Type B pancreatic cell (in vitro differentiated cells): Measurements from ENCODE around the gene ZCCHC14. TPM values are rescaled to one million over a fixed set of nuclear protein-coding genes. Genes with fewer than 3 reads are reported as not detected.

Experiments
- DNase-seq: peaks from one replicate; pipeline ENCODE4 v3.0.0; 2021; ENCODE audit warnings: mixed read lengths; ENCODE audit not compliant: unreplicated experiment; ENCODE audit errors: extremely low spot score
- H3K27ac Mint-ChIP-seq: 2 replicates; pipeline ENCODE4 v1.8.0; 2021; ENCODE audit warnings: mild to moderate bottlenecking, mixed read lengths
- H3K27me3 Mint-ChIP-seq: 2 replicates; pipeline ENCODE4 v1.8.0; 2021; ENCODE audit warnings: mixed read lengths
- H3K36me3 Mint-ChIP-seq: 2 replicates; pipeline ENCODE4 v1.8.0; 2021; ENCODE audit warnings: mixed read lengths
- H3K4me1 Mint-ChIP-seq: one replicate; pipeline ENCODE4 v1.8.0; 2021; ENCODE audit warnings: mixed read lengths; ENCODE audit not compliant: unreplicated experiment
- H3K4me3 Mint-ChIP-seq: 2 replicates; pipeline ENCODE4 v1.8.0; 2021; ENCODE audit warnings: mild to moderate bottlenecking, mixed read lengths
- H3K9me3 Mint-ChIP-seq: 2 replicates; pipeline ENCODE4 v1.8.0; 2021; ENCODE audit warnings: mixed read lengths
- CTCF ChIP-seq: fragments of 200-600 bp; sonication (generic); conservative IDR thresholded peaks from 2 replicates; pipeline ENCODE4 v1.5.0; 2021; ENCODE audit warnings: antibody characterized with exemption, mild to moderate bottlenecking
- total RNA-seq: library from RNA; stranded (reverse); gene quantifications from 2 replicates; pipeline ENCODE4 v1.2.1, GENCODE V29; 2021; ENCODE audit warnings: low replicate concordance

ZCCHC14 gene
- total RNA-seq, 1 donor from 2014 or later = 32.3 TPM

GRCh38 chr16:87461466-87461991 is 31.3 kb downstream of the ZCCHC14 start:
- Mint-ChIP-seq H3K9me3 (no peaks in the 10 kb centered on the region), H3K27me3 (no peaks in the 10 kb centered on the region), H3K27ac (peak overlapping the region; percentile 83), H3K4me1 (peaks cover 43% of the 10 kb centered on the region), H3K36me3 (peaks cover 6% of the 10 kb centered on the region), H3K4me3 (peak overlapping the region; percentile 69)
- TF ChIP-seq CTCF = peak; percentile 66
- no peak for DNase-seq

GRCh38 chr16:87460936-87461335 is 31.9 kb downstream of the ZCCHC14 start:
- Mint-ChIP-seq H3K27ac (no peak overlapping the region), H3K4me1 (peaks cover 37% of the 10 kb centered on the region), H3K4me3 (no peak overlapping the region), H3K36me3 (peaks cover 6% of the 10 kb centered on the region), H3K27me3 (no peaks in the 10 kb centered on the region), H3K9me3 (no peaks in the 10 kb centered on the region)
- no peak for DNase-seq
- no peak for TF ChIP-seq CTCF

GRCh38 chr16:87459833-87460232 is 33.0 kb downstream of the ZCCHC14 start:
- Mint-ChIP-seq H3K36me3 (peaks cover 1% of the 10 kb centered on the region), H3K27me3 (no peaks in the 10 kb centered on the region), H3K4me3 (no peak overlapping the region), H3K4me1 (peaks cover 27% of the 10 kb centered on the region), H3K27ac (peak overlapping the region; percentile 48), H3K9me3 (no peaks in the 10 kb centered on the region)
- no peak for TF ChIP-seq CTCF
- no peak for DNase-seq

GRCh38 chr16:87459027-87459426 is 33.8 kb downstream of the ZCCHC14 start:
- H3K36me3 Mint-ChIP-seq = no peaks in the 10 kb centered on the region
- H3K4me1 Mint-ChIP-seq = peaks cover 19% of the 10 kb centered on the region
- no peak for DNase-seq
- no peak for TF ChIP-seq CTCF
- no peak overlapping the region for H3K27ac Mint-ChIP-seq
- H3K9me3 Mint-ChIP-seq = no peaks in the 10 kb centered on the region
- H3K4me3 Mint-ChIP-seq = no peak overlapping the region
- H3K27me3 Mint-ChIP-seq = no peaks in the 10 kb centered on the region

GRCh38 chr16:87458424-87458915 is 34.4 kb downstream of the ZCCHC14 start:
- H3K27me3 Mint-ChIP-seq = no peaks in the 10 kb centered on the region
- no peak overlapping the region for H3K4me3 Mint-ChIP-seq
- no peaks in the 10 kb centered on the region for H3K9me3 Mint-ChIP-seq
- H3K4me1 Mint-ChIP-seq = peaks cover 17% of the 10 kb centered on the region
- no peak for TF ChIP-seq CTCF
- H3K27ac Mint-ChIP-seq = no peak overlapping the region
- DNase-seq = no peak
- no peaks in the 10 kb centered on the region for H3K36me3 Mint-ChIP-seq
